Fibroblast of skin of right quadriceps (primary cell): ENCODE data around the gene ZNF423.

Experiments
- DNase-seq: peaks from one replicate; pipeline ENCODE4 v3.0.0-alpha.2; 2013

Gene ZNF423

GRCh38 chr16:49716339-49716934 lies 139.5 kb downstream of the ZNF423 start:
- DNase-seq = no peak

- no peak for DNase-seq
These were observed 142.1 kb downstream of the ZNF423 start for GRCh38 chr16:49713770-49714169.

GRCh38 chr16:49712542-49712941 lies 143.4 kb downstream of the ZNF423 start:
- no peak for DNase-seq

GRCh38 chr16:49712106-49712505 lies 143.8 kb downstream of the ZNF423 start:
- DNase-seq = no peak

GRCh38 chr16:49709057-49709456 lies 146.9 kb downstream of the ZNF423 start:
- DNase-seq = no peak

- no peak for DNase-seq
These were observed 147.4 kb downstream of the ZNF423 start for GRCh38 chr16:49708491-49708890.

- DNase-seq = no peak
These were observed 149.1 kb downstream of the ZNF423 start for GRCh38 chr16:49706620-49707355.

- DNase-seq = no peak
These were observed 151.2 kb downstream of the ZNF423 start for GRCh38 chr16:49704586-49705155.

- DNase-seq = no peak
These were observed 152.4 kb downstream of the ZNF423 start for GRCh38 chr16:49703483-49703882.

GRCh38 chr16:49701789-49702494 lies 154.0 kb downstream of the ZNF423 start:
- DNase-seq = peak; percentile 74

GRCh38 chr16:49701065-49701685 lies 154.7 kb downstream of the ZNF423 start:
- no peak for DNase-seq

- DNase-seq = peak; percentile 22
These were observed 155.5 kb downstream of the ZNF423 start for GRCh38 chr16:49700251-49701064.

- DNase-seq = no peak
These were observed 156.1 kb downstream of the ZNF423 start for GRCh38 chr16:49699841-49700175.

GRCh38 chr16:49698931-49699840 lies 156.7 kb downstream of the ZNF423 start:
- peak; percentile 36 for DNase-seq

GRCh38 chr16:49698453-49698815 lies 157.5 kb downstream of the ZNF423 start:
- no peak for DNase-seq

GRCh38 chr16:49697631-49698452 lies 158.1 kb downstream of the ZNF423 start:
- no peak for DNase-seq

- no peak for DNase-seq
These were observed 159.4 kb downstream of the ZNF423 start for GRCh38 chr16:49696414-49697101.

- no peak for DNase-seq
These were observed 160.0 kb downstream of the ZNF423 start for GRCh38 chr16:49695782-49696413.

GRCh38 chr16:49693445-49693844 lies 162.5 kb downstream of the ZNF423 start:
- DNase-seq = no peak
